Stimulated activated CD8-positive, alpha-beta memory T cell treated with anti-CD3 and anti-CD28 coated beads, Interleukin-7, amount 100 ng/mL, for 1 hour (primary cell): ENCODE measurements around the gene CDY1.
"Not testable (repeated sequence)": the region's sequence is repeated elsewhere in the genome, so short reads cannot be mapped to it uniquely, and the experiment has no call there.

Experiments
- DNase-seq, 2 donors: peaks; one replicate each; pipeline ENCODE4 v3.0.0-alpha.2; 2020; ENCODE audit warnings: low read depth in 2 of 2

The CDY1 gene, protein sequence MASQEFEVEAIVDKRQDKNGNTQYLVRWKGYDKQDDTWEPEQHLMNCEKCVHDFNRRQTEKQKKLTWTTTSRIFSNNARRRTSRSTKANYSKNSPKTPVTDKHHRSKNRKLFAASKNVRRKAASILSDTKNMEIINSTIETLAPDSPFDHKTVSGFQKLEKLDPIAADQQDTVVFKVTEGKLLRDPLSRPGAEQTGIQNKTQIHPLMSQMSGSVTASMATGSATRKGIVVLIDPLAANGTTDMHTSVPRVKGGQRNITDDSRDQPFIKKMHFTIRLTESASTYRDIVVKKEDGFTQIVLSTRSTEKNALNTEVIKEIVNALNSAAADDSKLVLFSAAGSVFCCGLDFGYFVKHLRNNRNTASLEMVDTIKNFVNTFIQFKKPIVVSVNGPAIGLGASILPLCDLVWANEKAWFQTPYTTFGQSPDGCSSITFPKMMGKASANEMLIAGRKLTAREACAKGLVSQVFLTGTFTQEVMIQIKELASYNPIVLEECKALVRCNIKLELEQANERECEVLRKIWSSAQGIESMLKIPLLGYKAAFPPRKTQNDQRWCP

DNA sequence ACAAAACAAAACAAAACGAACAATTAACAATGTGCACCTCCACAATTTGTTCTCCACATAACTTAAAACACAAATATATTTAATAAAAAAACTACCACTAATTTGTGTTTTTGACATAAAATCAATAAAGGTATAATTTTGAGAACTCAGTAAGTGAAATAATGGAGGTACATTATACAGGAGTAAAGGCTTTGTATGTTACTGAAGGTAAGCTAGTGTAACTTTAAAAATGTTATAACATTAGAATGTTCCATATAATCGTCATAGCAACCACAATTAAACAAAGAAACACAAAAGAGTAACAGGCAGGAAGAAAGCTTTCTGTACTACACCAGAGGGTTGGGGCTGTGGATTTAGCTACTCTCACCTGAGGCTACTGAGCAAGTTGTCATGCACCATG is at the start of gene CDY1:
CDY1 (plus strand) TSS at position 301 of the 400 bp plus-strand sequence. CDS start 326 bp downstream, outside the sequence.
- not testable (repeated sequence) for DNase-seq

DNA sequence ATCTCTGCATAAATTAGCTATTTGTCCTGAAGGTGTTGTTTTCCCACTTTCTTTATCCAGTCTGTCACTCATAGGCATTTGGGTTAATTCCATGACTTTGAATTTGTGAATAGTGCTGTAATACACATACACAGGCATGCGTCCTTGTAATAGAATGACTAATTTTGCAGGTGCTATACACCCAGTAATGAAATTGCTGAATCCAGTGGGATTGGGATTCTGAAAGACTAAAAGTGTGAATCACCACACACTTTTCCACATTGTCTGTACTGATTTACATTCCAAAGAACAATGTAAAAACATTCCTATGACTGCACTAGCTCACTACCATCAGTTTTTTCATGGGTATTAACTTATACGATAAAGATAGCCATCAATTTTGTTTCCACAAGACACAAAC is 28.6 kb upstream of the CDY1 start:
- not testable (repeated sequence) for DNase-seq

DNA sequence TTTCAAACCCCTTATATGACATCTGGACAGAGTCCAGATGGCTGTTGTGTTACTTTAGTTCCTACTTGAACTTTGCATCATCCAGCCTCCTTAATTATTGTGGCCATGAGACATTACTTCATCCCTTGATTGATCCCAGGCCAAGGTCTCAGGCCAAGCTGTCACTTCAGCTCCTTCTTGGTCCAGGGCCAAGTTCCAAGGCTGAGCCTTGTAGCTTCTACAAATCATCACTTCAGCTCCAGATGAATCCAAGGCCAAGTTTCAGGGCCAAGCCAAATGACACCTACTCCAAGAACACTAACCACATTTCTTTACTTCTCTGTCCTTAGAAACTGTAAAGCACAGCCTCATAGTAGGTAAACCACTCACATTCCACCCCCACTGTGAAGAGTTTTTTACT is 1.7 kb upstream of the CDY1 start:
- not testable (repeated sequence) for DNase-seq

DNA sequence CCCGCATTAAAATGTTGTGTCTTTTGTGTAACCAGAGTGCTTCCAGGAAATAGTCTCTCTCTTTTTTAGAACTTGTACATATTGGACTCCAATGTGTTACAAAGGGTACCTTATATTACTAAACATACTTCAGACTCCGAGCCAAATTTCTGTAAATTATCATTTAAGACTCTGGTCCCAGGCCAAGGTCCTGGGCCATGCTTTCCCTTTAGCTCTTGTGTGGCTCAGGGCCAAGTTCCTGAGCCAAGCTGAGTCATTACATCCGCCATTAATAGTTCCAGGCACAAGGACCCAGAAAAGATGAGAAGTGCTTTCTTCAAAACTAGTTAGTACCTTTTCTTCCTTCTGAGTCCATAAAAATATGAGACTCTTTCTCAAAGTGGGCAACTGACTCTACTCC is 4.6 kb downstream of the CDY1 start:
- not testable (repeated sequence) for DNase-seq

DNA sequence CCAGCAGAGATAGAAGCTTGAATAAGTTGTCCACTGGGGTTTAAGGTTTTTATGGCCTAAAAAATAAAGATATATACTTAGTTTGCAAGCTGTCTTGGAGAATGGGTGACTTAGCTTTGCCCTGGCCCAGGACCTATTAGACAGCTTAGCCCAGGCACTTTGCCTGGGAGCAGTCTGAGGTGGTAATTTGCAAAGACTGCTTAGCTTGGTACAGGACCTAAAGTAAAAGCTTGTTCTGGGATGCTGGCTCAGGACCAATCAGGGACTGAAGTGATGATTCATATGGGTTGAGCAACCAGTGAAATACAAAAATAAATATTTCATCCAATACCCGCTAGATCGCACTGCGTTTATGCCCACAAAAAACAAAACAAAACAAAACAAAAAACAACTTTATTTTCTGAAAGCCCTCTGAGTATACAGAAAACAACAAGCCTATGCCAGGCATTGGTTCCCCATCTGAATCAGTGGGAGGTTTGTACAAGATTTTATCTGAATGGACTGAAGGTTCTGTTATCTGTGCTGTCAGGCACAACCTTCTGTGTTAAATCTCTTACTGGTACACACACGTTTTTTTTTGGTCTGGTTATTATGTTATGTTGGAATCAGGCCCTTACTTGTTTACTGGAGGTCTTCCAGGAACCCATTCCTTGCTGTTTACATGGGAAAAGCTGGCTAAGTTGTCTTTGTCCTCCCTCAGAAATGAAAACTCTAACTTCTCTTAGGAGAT is 8.6 kb downstream of the CDY1 start:
- not testable (repeated sequence) for DNase-seq

DNA sequence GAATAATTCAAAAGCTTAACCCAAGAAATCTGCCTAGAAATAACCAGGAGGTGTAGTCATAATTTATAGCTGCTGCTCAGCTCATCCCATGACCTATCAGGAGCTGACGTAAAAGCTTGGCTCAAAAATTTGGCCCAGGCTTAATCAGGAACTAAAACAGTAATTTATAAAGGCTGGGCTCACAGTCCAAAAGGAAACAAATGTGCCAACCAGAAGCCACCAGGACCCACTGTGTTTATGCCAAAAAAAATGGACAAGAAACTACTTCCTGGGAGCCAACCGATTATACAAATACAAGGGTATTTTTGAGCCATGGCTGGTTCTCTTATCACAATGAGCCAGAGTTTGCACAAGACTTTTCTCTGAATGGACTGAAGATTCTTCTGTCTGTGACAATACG is 17.9 kb downstream of the CDY1 start:
- DNase-seq: not testable (repeated sequence)

DNA sequence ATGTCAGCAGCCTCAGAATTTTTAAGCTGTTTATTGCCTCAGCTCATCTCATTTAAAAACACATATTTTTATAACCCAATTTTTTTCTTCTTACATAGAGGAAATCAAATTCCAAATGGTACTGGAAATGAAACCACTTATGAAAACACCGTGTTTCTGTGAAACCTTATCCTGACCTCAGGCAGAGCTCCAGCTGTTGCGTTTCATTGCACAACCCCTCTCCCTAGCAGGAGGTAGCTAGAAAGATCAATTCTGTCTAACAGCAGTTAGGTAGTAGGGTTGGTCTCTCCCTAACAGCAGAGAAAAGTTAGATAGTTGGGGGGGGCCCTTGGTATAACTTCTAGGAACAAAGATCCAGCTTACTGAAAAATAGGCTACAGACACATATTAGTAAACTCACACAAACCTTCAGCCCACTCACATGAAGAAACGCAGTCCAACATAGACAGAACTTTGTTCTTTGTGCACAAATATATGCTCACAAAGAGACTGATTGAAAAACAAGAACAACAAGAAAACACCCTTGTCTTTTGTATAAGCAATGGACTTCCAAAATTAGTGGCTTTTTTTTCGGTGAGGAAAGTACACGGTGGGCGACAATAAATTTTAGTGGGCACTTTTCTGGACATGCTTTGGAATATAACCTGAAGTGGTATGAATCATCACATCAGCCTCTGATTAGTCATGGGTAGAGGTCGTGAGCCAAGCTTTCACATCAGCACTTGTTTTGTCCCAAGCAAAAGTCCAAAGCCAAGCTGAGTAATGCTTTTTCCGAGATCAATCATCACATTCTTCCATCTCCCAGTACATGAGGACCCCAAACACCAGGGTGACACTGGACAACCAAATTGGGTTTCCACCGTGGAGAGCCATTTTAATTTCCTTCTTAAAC is 21.4 kb downstream of the CDY1 start:
- not testable (repeated sequence) for DNase-seq
